ENCODE measurements around the gene SLIT3. TPM values are rescaled to one million over a fixed set of nuclear protein-coding genes. Genes with fewer than 3 reads are reported as not detected.

Gene SLIT3
- total and polyA plus RNA-seq, 2 donors (not counting 3 experiments of a cell fraction or from before 2014, with no cell fraction given): 0.90 to 1.0 TPM

- no peak overlapping the region for H3K4me3 ChIP-seq (replicated peaks in 1 of 3; ENCODE audit: insufficient read depth in 1 of 3, low read depth in 1 of 3, low read length in 3 of 3)
- no peaks in the 10 kb centered on the region for H3K36me3 ChIP-seq (ENCODE audit: control insufficient read depth in 2 of 2, extremely low read depth in 1 of 2, insufficient read depth in 2 of 2, low read length in 2 of 2)
- ChIA-PET POLR2A (no interaction called here), CTCF (no interaction called here)
- intact Hi-C loops (cut with micrococcal nuclease) (no loop called here), dilution Hi-C loops (cut with MboI; ENCODE audit: extremely low pct_ligation_motif_present, low sequenced_read_pairs) (no loop called here)
- no TSS peak for BruUV-seq (replicated peaks)
- H3K4me1 ChIP-seq (ENCODE audit: control insufficient read depth, extremely low read depth, insufficient read depth, low read length): no peaks in the 10 kb centered on the region
- no peaks in the 10 kb centered on the region for H3K9me3 ChIP-seq (replicated peaks; ENCODE audit: control insufficient read depth, insufficient read depth, low read length)
- FAIRE-seq (no peak), DNase-seq (ENCODE audit: low read depth, low spot score) (no peak)
- no peaks in the 10 kb centered on the region for H3K9me1 ChIP-seq (replicated peaks; ENCODE audit: control insufficient read depth, extremely low read depth, insufficient read depth, low read length)
- no peak overlapping the region for H3K4me2 ChIP-seq (ENCODE audit: insufficient read depth, low read length)
- H2AFZ ChIP-seq (ENCODE audit: low read depth, low read length): no peak overlapping the region
- H3K27ac ChIP-seq (ENCODE audit: insufficient read depth, low read depth, low read length): no peak overlapping the region
- H3K9ac ChIP-seq (replicated peaks; ENCODE audit: extremely low read depth, insufficient read depth, low read length): no peak overlapping the region
- no peaks in the 10 kb centered on the region for H4K20me1 ChIP-seq (replicated peaks; ENCODE audit: control insufficient read depth, extremely low read depth, insufficient read depth, low read length)
- TF ChIP-seq FOS (IDR thresholded peaks at IDR 0.05; ENCODE audit: borderline replicate concordance, insufficient read depth, low read length): no peak
- TF ChIP-seq MAX (IDR thresholded peaks at IDR 0.05; ENCODE audit: insufficient read depth, insufficient read length): no peak
- no peak for TF ChIP-seq MYC (IDR thresholded peaks at IDR 0.05; ENCODE audit: low read depth, low read length)
- no peak for TF ChIP-seq EZH2 (IDR thresholded peaks at IDR 0.05; ENCODE audit: borderline replicate concordance, low read depth, low read length, severe bottlenecking)
- no peak for TF ChIP-seq JUN (IDR thresholded peaks at IDR 0.05; ENCODE audit: borderline replicate concordance, insufficient read depth, insufficient read length, low read depth)
- no peaks in the 10 kb centered on the region for H3K79me2 ChIP-seq (ENCODE audit: control insufficient read depth, insufficient read depth, low read length)
- no peaks in the 10 kb centered on the region for H3K27me3 ChIP-seq (ENCODE audit: control insufficient read depth in 2 of 2, insufficient read depth in 2 of 2, low read length in 2 of 2)
These were observed 520.1 kb downstream of the SLIT3 start for GRCh38 chr5:168780888-168781287.

DNA sequence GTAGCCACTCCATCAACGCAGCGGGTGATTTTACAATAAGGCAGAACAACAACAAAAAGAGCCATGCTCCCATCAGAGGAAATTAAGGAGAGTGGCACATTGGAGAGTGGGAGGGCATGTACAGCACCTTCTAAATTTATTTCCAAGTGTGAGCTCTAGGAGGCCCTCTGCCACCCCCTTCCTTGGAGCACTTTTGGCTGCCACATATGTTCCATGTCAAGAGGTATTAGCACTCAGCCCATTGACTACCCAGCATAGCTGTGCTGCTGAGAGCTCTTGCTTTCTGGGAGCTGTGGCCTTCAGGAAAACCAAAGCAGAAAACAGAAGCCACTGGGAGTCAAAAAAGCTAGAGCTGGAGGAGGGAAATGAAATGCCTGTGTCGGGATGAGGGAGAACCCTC, 521.6 kb downstream of the SLIT3 start:
- Histone ChIP-seq H3K9ac (replicated peaks; ENCODE audit: extremely low read depth, insufficient read depth, low read length) (no peak overlapping the region), H3K4me3 (replicated peaks in 1 of 3; ENCODE audit: insufficient read depth in 1 of 3, low read depth in 1 of 3, low read length in 3 of 3) (no peak overlapping the region), H3K4me2 (ENCODE audit: insufficient read depth, low read length) (no peak overlapping the region), H3K27ac (ENCODE audit: insufficient read depth, low read depth, low read length) (no peak overlapping the region), H3K36me3 (ENCODE audit: control insufficient read depth in 2 of 2, extremely low read depth in 1 of 2, insufficient read depth in 2 of 2, low read length in 2 of 2) (no peaks in the 10 kb centered on the region), H3K27me3 (ENCODE audit: control insufficient read depth in 2 of 2, insufficient read depth in 2 of 2, low read length in 2 of 2) (no peaks in the 10 kb centered on the region), H3K79me2 (ENCODE audit: control insufficient read depth, insufficient read depth, low read length) (no peaks in the 10 kb centered on the region), H3K9me1 (replicated peaks; ENCODE audit: control insufficient read depth, extremely low read depth, insufficient read depth, low read length) (no peaks in the 10 kb centered on the region), H4K20me1 (replicated peaks; ENCODE audit: control insufficient read depth, extremely low read depth, insufficient read depth, low read length) (no peaks in the 10 kb centered on the region), H3K4me1 (ENCODE audit: control insufficient read depth, extremely low read depth, insufficient read depth, low read length) (no peaks in the 10 kb centered on the region), H3K9me3 (replicated peaks; ENCODE audit: control insufficient read depth, insufficient read depth, low read length) (no peaks in the 10 kb centered on the region), H2AFZ (ENCODE audit: low read depth, low read length) (no peak overlapping the region)
- intact Hi-C loops (cut with micrococcal nuclease): no loop called here
- dilution Hi-C loops (cut with MboI; ENCODE audit: extremely low pct_ligation_motif_present, low sequenced_read_pairs): no loop called here
- DNase-seq (ENCODE audit: low read depth, low spot score) (no peak), FAIRE-seq (no peak)
- POLR2A ChIA-PET: no interaction called here
- CTCF ChIA-PET: no interaction called here
- TF ChIP-seq POLR2A (IDR thresholded peaks at IDR 0.05; ENCODE audit: low read depth, low read length): no peak
- no peak for TF ChIP-seq GATA2 (IDR thresholded peaks at IDR 0.05; ENCODE audit: insufficient read depth, insufficient read length, low read depth, low read length)
- no peak for TF ChIP-seq MAX (IDR thresholded peaks at IDR 0.05; ENCODE audit: insufficient read depth, insufficient read length)
- no peak for TF ChIP-seq JUN (IDR thresholded peaks at IDR 0.05; ENCODE audit: borderline replicate concordance, insufficient read depth, insufficient read length, low read depth)
- no peak for TF ChIP-seq FOS (IDR thresholded peaks at IDR 0.05; ENCODE audit: borderline replicate concordance, insufficient read depth, low read length)
- TF ChIP-seq, protein P1, sequence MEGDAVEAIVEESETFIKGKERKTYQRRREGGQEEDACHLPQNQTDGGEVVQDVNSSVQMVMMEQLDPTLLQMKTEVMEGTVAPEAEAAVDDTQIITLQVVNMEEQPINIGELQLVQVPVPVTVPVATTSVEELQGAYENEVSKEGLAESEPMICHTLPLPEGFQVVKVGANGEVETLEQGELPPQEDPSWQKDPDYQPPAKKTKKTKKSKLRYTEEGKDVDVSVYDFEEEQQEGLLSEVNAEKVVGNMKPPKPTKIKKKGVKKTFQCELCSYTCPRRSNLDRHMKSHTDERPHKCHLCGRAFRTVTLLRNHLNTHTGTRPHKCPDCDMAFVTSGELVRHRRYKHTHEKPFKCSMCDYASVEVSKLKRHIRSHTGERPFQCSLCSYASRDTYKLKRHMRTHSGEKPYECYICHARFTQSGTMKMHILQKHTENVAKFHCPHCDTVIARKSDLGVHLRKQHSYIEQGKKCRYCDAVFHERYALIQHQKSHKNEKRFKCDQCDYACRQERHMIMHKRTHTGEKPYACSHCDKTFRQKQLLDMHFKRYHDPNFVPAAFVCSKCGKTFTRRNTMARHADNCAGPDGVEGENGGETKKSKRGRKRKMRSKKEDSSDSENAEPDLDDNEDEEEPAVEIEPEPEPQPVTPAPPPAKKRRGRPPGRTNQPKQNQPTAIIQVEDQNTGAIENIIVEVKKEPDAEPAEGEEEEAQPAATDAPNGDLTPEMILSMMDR (IDR thresholded peaks at IDR 0.05; ENCODE audit: extremely low read depth in 1 of 2, insufficient read depth in 1 of 2, low read depth in 1 of 2, low read length in 2 of 2): no peak
- BruUV-seq (replicated peaks): no TSS peak
